Neural cell (in vitro differentiated cells): ENCODE results near the gene ADGRG1. TPM values are rescaled to one million over a fixed set of nuclear protein-coding genes. Genes with fewer than 3 reads are reported as not detected.

ENCODE experiments used
- H2AFZ ChIP-seq: fragments of 200-600, 300-800 bp; sonication (generic), shearing (Covaris generic); 2 replicates; pipeline ENCODE4 v1.6.0; 2014; ENCODE audit warnings: low read depth, mild to moderate bottlenecking, antibody characterized with exemption, low read length, moderate library complexity
- H3F3A ChIP-seq: fragments of 200-600 bp; shearing (Covaris generic); 2 replicates; pipeline ENCODE4 v1.6.1; 2016; ENCODE audit warnings: mild to moderate bottlenecking, moderate library complexity, mixed read lengths, antibody characterized with exemption, low read length; ENCODE audit not compliant: insufficient read depth, poor library complexity, severe bottlenecking
- H3K27ac ChIP-seq: fragments of 200-600, 300-800 bp; sonication (generic), shearing (Covaris generic); 2 replicates; pipeline ENCODE4 v1.5.1; 2014; ENCODE audit warnings: mild to moderate bottlenecking, low read length, moderate library complexity
- H3K27me3 ChIP-seq: fragments of 300-800, 200-600 bp; sonication (generic), shearing (Covaris generic); 2 replicates; pipeline ENCODE4 v1.6.0; 2014; ENCODE audit warnings: mild to moderate bottlenecking, low read depth, low read length, moderate library complexity; ENCODE audit not compliant: insufficient read depth
- H3K36me3 ChIP-seq: fragments of 300-800, 200-600 bp; sonication (generic), shearing (Covaris generic); 2 replicates; pipeline ENCODE4 v1.5.1; 2014; ENCODE audit warnings: mild to moderate bottlenecking, antibody characterized with exemption, low read length, moderate library complexity; ENCODE audit not compliant: insufficient read depth
- H3K4me2 ChIP-seq: fragments of 300-800, 200-600 bp; sonication (generic), shearing (Covaris generic); 2 replicates; pipeline ENCODE4 v1.6.0; 2014; ENCODE audit warnings: mild to moderate bottlenecking, low read length
- H3K4me3 ChIP-seq: fragments of 300-800, 200-600 bp; sonication (generic), shearing (Covaris generic); 2 replicates; pipeline ENCODE4 v1.5.1; 2014; ENCODE audit warnings: mild to moderate bottlenecking, low read length, moderate library complexity
- H3K79me2 ChIP-seq: fragments of 200-600 bp; shearing (Covaris generic); replicated peaks from 2 replicates; pipeline ENCODE4 v1.6.0; 2014; ENCODE audit warnings: mild to moderate bottlenecking, low read length, moderate library complexity; ENCODE audit not compliant: insufficient read depth
- H3K9ac ChIP-seq: fragments of 300-800, 200-600 bp; sonication (generic), shearing (Covaris generic); 2 replicates; pipeline ENCODE4 v1.6.1; 2016; ENCODE audit warnings: mild to moderate bottlenecking, low read length, mixed read lengths
- H3K9me2 ChIP-seq: fragments of 200-600 bp; shearing (Covaris generic); 2 replicates; pipeline ENCODE4 v1.6.1; 2016; ENCODE audit warnings: mild to moderate bottlenecking, low read length, mixed read lengths; ENCODE audit not compliant: insufficient read depth
- H3K9me3 ChIP-seq: fragments of 200-600, 300-800 bp; sonication (generic), shearing (Covaris generic); 2 replicates; pipeline ENCODE4 v1.6.1; 2016; ENCODE audit warnings: mild to moderate bottlenecking, mixed run types, low read length, moderate library complexity, mixed read lengths
- H4K20me1 ChIP-seq: fragments of 200-600 bp; shearing (Covaris generic); 2 replicates; pipeline ENCODE4 v1.6.1; 2016; ENCODE audit warnings: mild to moderate bottlenecking, mixed run types; ENCODE audit not compliant: insufficient read depth
- CTCF ChIP-seq: fragments of 450-650 bp; IDR thresholded peaks from 2 replicates; pipeline ENCODE4 v1.5.1; 2014; ENCODE audit warnings: antibody characterized with exemption, mild to moderate bottlenecking, moderate library complexity; ENCODE audit not compliant: poor library complexity, severe bottlenecking
- EP300 ChIP-seq: fragments of 450-650 bp; conservative IDR thresholded peaks from 2 replicates; pipeline ENCODE4 v1.6.1; 2014; ENCODE audit warnings: antibody characterized with exemption, mild to moderate bottlenecking, moderate library complexity; ENCODE audit not compliant: poor library complexity, severe bottlenecking
- EZH2 ChIP-seq: fragments of 200-600, 300-800 bp; shearing (Covaris generic), sonication (generic); IDR thresholded peaks from 2 replicates; pipeline ENCODE4 v1.6.1; 2014; ENCODE audit warnings: antibody characterized with exemption, low read length, borderline replicate concordance, mild to moderate bottlenecking; ENCODE audit not compliant: insufficient read depth, poor library complexity, severe bottlenecking
- MXI1 ChIP-seq: fragments of 450-650 bp; conservative IDR thresholded peaks from 2 replicates; pipeline ENCODE4 v1.6.1; 2014; ENCODE audit warnings: antibody characterized with exemption, mild to moderate bottlenecking; ENCODE audit not compliant: poor library complexity, severe bottlenecking
- POLR2AphosphoS5 ChIP-seq: IDR thresholded peaks from 2 replicates; pipeline ENCODE4 v1.6.1; 2012
- RAD21 ChIP-seq: fragments of 450-650 bp; conservative IDR thresholded peaks from 2 replicates; pipeline ENCODE4 v1.6.1; 2014; ENCODE audit warnings: antibody characterized with exemption, mild to moderate bottlenecking, moderate library complexity
- REST ChIP-seq: IDR thresholded peaks from 2 replicates; pipeline ENCODE4 v1.6.1; 2012; ENCODE audit warnings: borderline replicate concordance
- SMC3 ChIP-seq: fragments of 450-650 bp; conservative IDR thresholded peaks from 2 replicates; pipeline ENCODE4 v1.6.1; 2014; ENCODE audit warnings: antibody characterized with exemption, mild to moderate bottlenecking, moderate library complexity; ENCODE audit not compliant: poor library complexity
- TAF1 ChIP-seq: IDR thresholded peaks from 2 replicates; pipeline ENCODE4 v1.6.1; 2012; ENCODE audit warnings: low read depth
- polyA plus RNA-seq: library from polyadenylated mRNA; depleted of rRNA; stranded (reverse); fragments of >200 nt; gene quantifications from 2 replicates; pipeline ENCODE4 v1.2.3, GENCODE V29; 2014

Gene ADGRG1
- polyA plus RNA-seq, 1 donor from 2014 or later: 86.8 TPM

GRCh38 chr16:57684626-57685358, 56.4 kb downstream of the ADGRG1 start:
- Histone ChIP-seq H3K27ac (no peak overlapping the region), H3K36me3 (no peaks in the 10 kb centered on the region)

GRCh38 chr16:57685633-57686032, 57.2 kb downstream of the ADGRG1 start:
- H3K9me3 ChIP-seq: no peaks in the 10 kb centered on the region
- H3K36me3 ChIP-seq: no peaks in the 10 kb centered on the region
- no peaks in the 10 kb centered on the region for H3K27me3 ChIP-seq
- no peaks in the 10 kb centered on the region for H3K9me2 ChIP-seq
- H4K20me1 ChIP-seq: no peaks in the 10 kb centered on the region
- no peak overlapping the region for H3K9ac ChIP-seq
- H3F3A ChIP-seq: no peaks in the 10 kb centered on the region
- H3K4me3 ChIP-seq: no peak overlapping the region
- H3K4me2 ChIP-seq: no peak overlapping the region
- no peaks in the 10 kb centered on the region for H3K79me2 ChIP-seq
- no peak overlapping the region for H2AFZ ChIP-seq
- no peak overlapping the region for H3K27ac ChIP-seq
- no peak for TF ChIP-seq SMC3
- no peak for TF ChIP-seq RAD21
- TF ChIP-seq REST: no peak
- TF ChIP-seq CTCF: no peak
- TF ChIP-seq MXI1: no peak

More at GRCh38 chr16:57684626-57685358, 56.4 kb downstream of the ADGRG1 start:
- Histone ChIP-seq H3K9me3 (no peaks in the 10 kb centered on the region), H3K79me2 (no peaks in the 10 kb centered on the region), H3K4me2 (no peak overlapping the region), H3K9me2 (no peaks in the 10 kb centered on the region), H3K27me3 (no peaks in the 10 kb centered on the region), H4K20me1 (no peaks in the 10 kb centered on the region), H3F3A (no peaks in the 10 kb centered on the region), H3K9ac (no peak overlapping the region), H2AFZ (no peak overlapping the region), H3K4me3 (no peak overlapping the region)
- TF ChIP-seq TAF1: no peak
- no peak for TF ChIP-seq REST
- TF ChIP-seq MXI1: no peak
- no peak for TF ChIP-seq CTCF
- TF ChIP-seq SMC3: no peak
- no peak for TF ChIP-seq RAD21
- no peak for TF ChIP-seq EZH2
- no peak for TF ChIP-seq EP300
- TF ChIP-seq POLR2AphosphoS5: no peak
